Measurements from ENCODE around the gene EIF1AX.
"Not testable (repeated sequence)": the region's sequence is repeated elsewhere in the genome, so short reads cannot be mapped to it uniquely, and the experiment has no call there.

The EIF1AX gene

GRCh38 chrX:20141281-20142220 is at the start of gene EIF1AX:
Gene EIF1AX (minus strand): TSS chrX:20141838. CDS start chrX:20141640, 198 bp downstream.
- peak; percentile 99 for DNase-seq

GRCh38 chrX:20189171-20189570 is 47.5 kb upstream of the EIF1AX start:
- DNase-seq = no peak

GRCh38 chrX:20181598-20182329 is 40.1 kb upstream of the EIF1AX start:
- no peak for DNase-seq

DNA sequence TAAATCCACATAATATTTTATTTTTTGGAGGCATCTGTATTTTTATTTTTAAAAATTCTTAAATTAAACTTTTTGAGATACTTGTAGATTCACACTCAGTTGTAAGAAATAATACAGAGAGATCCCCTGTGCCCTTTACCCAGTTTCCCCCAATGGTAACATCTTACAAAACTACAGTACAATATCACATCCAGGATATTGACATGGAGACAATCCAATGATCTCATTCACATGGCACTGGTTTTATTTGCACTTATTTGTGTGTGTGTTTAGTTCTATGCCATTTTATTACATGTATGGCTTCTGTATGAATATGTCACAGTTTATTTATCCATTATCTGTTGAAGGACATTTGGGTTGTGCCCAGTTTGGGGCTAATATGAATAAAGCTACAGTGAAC is 35.5 kb upstream of the EIF1AX start:
- DNase-seq = no peak

GRCh38 chrX:20173856-20174255 is 32.2 kb upstream of the EIF1AX start:
- no peak for DNase-seq

DNA sequence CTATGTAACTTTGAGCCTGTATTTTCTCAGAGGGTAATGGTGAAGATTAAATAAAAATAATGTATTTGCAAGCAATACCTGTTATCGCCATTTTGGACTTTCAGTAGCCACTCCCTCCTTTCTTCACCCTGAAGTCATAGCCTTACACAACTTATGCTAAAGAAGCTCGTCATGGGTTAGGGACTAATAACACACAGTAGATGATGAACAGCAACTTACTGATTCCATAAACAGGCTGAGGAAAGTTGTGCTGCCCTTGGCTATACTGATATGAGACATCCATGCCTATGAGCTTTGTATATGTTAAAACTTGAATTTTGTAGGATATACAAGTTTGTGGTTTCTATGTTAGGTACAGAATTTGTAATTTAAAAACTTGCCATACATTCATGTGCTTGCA is 31.7 kb upstream of the EIF1AX start:
- no peak for DNase-seq

- no peak for DNase-seq
Measured at GRCh38 chrX:20171887-20172286, 30.2 kb upstream of the EIF1AX start.

GRCh38 chrX:20162516-20162915 is 20.9 kb upstream of the EIF1AX start:
- DNase-seq = not testable (repeated sequence)

GRCh38 chrX:20159797-20160385 is 18.3 kb upstream of the EIF1AX start:
- DNase-seq = no peak

- no peak for DNase-seq
Measured at GRCh38 chrX:20151689-20152088, 10.1 kb upstream of the EIF1AX start.

GRCh38 chrX:20149326-20149725 is 7.7 kb upstream of the EIF1AX start:
- DNase-seq = no peak

- no peak for DNase-seq
Measured at GRCh38 chrX:20147561-20147960, 5.9 kb upstream of the EIF1AX start.

DNA sequence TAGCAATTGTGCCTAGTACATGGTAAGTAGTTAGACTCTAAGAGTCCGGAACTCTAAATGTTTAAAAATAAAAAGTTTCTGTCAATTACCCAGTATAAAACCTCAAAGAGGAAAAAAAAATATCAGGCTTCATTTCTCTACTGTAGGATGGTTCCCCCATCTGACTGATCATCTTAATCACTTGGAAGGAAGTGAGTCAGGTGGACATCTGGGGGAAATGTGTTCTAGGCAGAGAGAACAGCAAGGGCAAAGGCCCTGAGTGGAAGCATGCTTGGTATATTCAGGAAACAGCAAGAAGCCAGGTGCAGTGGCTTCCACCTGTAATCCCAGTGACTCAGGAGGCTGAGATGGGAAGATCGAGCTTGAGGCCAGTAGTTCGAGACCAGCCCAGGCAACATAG is 2.9 kb upstream of the EIF1AX start:
- DNase-seq = no peak

DNA sequence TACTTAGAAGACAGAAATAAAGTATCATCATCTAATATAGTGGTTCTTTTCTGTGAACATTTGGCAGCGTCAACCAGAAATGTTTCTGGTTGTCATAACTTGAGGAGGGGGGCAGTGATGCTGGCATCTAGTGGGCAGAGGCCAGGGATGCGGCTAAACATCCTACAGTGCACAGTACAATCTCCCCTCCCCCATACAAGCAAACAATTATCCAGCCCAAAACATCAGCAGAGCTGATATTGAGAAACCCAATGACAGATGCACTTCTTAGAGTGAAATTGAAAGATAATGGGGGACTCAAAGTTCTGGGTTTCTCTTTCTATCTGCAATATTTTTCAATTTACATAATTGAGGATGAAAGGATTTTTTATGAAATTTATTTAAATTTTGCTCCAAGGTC is 1.9 kb upstream of the EIF1AX start:
- no peak for DNase-seq

GRCh38 chrX:20143111-20143510 is 1.5 kb upstream of the EIF1AX start:
- no peak for DNase-seq

- no peak for DNase-seq
Measured at GRCh38 chrX:20140420-20140819, 1.2 kb downstream of the EIF1AX start.

DNA sequence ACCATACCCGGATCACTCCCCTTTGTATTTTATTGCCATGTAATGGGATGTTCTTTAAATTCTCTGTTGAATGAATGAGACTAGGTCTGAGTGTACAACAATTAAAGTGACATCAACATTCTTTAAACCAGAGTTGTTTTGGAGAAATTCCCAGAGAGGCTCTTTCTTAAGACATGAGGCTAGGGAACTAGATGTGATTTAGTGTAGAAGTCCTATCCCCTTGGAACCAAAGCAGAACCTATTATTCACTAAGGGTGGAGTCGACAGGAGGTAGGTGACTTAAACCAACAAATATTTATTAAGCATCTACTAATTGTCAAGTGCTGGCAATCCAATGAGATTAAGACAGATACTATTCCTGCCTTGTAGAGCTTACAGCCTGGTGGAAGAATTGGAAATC is 1.7 kb downstream of the EIF1AX start:
- peak; percentile 2 for DNase-seq

DNA sequence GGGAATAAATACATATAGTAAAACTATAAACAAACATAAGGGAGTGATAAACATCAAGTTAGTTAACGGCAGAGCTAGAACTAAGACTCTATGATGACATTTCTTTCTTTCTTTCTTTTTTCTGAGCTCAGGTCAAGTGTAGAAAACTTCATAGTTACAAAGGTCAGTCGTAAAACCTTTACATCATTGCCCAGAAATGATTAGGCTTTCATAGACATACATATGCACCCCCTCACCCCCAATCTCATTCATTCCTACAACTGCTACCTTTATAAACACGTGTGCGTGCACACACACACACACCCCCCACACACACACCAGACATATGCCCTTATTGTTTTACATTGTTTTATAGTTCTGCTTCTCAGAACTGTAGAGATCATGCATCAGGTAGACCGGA is 5.7 kb downstream of the EIF1AX start:
- DNase-seq = no peak

- DNase-seq = no peak
Measured at GRCh38 chrX:20132666-20133065, 9.0 kb downstream of the EIF1AX start.

DNA sequence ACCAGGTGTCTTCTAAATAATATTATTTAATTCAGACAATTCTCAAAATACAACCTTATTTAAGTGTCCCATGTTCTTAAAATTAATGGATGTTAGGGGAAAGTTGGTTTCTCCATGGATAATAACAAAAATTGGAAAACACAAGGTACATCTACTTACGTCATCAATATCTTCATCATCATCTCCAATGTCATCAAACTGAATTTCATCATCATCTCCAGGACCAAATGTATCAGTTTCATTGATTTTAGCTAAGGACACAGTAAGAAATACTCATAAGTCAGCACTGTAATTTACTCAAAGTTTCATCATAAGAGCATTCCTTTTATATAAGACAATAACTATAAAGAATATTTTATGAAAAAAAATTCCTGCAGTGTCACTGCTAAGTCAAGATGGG is 11.3 kb downstream of the EIF1AX start:
- DNase-seq = no peak

DNA sequence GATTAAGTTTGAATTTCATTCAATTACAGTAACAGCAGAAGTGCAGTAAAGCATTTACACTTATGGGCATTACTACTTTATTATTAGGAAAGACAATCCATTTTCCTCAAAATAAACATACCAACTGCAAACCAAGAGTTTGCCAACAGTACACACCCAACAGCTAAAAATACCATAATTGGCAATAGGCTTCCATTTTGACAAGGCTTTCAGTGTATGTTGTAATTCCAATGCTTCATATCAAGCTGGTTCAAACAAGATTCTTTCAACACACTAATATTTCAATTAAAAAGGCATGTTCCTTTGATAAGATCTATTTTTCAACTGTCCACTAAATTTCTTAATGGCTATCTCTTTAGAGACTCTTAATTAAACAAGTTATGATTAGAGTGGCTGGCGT is 12.1 kb downstream of the EIF1AX start:
- no peak for DNase-seq

- DNase-seq = no peak
Measured at GRCh38 chrX:20128670-20129069, 13.0 kb downstream of the EIF1AX start.

DNA sequence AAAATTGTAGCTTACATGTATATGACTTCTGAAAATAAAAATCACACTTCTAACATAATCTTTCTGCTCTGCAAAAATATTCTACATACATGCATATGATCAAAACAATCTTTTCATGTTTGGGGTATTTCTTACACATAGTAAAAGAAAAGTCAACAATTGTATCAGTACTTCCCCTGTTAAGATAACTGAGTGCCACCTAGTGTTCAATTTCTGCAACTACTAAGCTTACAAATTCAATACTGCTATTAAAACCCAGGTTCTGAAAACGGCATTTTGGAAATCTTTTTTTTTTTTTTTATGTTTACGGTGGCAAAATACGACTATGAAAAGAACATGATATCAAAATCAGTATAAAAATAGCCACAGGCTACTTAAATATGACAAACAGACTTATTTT is 14.2 kb downstream of the EIF1AX start:
- DNase-seq = not testable (repeated sequence)

DNA sequence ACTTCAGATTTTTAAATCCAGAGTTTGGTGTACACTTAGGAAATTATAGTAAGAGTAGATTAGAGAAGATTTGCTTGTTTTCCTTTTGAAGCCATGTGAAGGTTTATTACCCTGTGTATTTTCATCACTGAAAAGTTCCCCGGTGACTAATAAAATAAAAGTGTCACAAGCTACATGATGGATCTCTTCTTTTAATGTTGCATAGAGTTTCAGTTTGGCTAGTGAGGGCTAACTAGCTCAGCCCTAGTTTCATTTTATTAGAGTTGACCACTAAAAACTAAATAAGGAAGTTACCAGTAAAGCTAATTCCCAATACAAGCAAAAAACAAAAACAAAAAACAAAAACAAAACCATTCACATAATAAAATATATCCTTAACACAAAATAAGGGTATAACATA is 14.8 kb downstream of the EIF1AX start:
- not testable (repeated sequence) for DNase-seq
